Effector memory CD4-positive, alpha-beta T cell (primary cell): ENCODE data around the gene CPVL.

ENCODE experiments used
- DNase-seq, 3 donors: peaks; one replicate each; pipeline ENCODE4 v3.0.0-alpha.2; 2020
- H3K27ac ChIP-seq: 2 replicates; pipeline ENCODE4 v1.7.0; 2013; ENCODE audit warnings: mild to moderate bottlenecking, low read length, moderate library complexity; ENCODE audit not compliant: insufficient read depth, poor library complexity, severe bottlenecking
- H3K27me3 ChIP-seq: replicated peaks from 2 replicates; pipeline ENCODE4 v1.7.0; 2013; ENCODE audit warnings: mild to moderate bottlenecking, low read length; ENCODE audit not compliant: insufficient read depth, control insufficient read depth, poor library complexity, severe bottlenecking
- H3K36me3 ChIP-seq: 2 replicates; pipeline ENCODE4 v1.7.0; 2013; ENCODE audit warnings: mild to moderate bottlenecking, low read length, moderate library complexity; ENCODE audit not compliant: control insufficient read depth, insufficient read depth
- H3K4me1 ChIP-seq: 2 replicates; pipeline ENCODE4 v1.7.0; 2013; ENCODE audit warnings: low read length, mild to moderate bottlenecking; ENCODE audit not compliant: control insufficient read depth, insufficient read depth, poor library complexity, severe bottlenecking
- H3K4me3 ChIP-seq: 2 replicates; pipeline ENCODE4 v1.7.0; 2013; ENCODE audit warnings: low read length, low read depth, mild to moderate bottlenecking; ENCODE audit not compliant: insufficient read depth, poor library complexity, severe bottlenecking
- H3K9me3 ChIP-seq: 2 replicates; pipeline ENCODE4 v1.7.0; 2013; ENCODE audit warnings: mild to moderate bottlenecking, low read length, moderate library complexity; ENCODE audit not compliant: control insufficient read depth

CPVL gene

GRCh38 chr7:29140873-29141468 is 5.4 kb downstream of the CPVL start:
- Histone ChIP-seq H3K27me3 (no peaks in the 10 kb centered on the region), H3K4me3 (no peak overlapping the region), H3K4me1 (no peaks in the 10 kb centered on the region), H3K9me3 (no peaks in the 10 kb centered on the region), H3K27ac (no peak overlapping the region), H3K36me3 (no peaks in the 10 kb centered on the region)
- DNase-seq: no peak

- H3K9me3 ChIP-seq: no peaks in the 10 kb centered on the region
- H3K4me3 ChIP-seq: no peak overlapping the region
- no peak for DNase-seq
- H3K27me3 ChIP-seq: no peaks in the 10 kb centered on the region
- no peaks in the 10 kb centered on the region for H3K4me1 ChIP-seq
- H3K27ac ChIP-seq: no peak overlapping the region
- no peaks in the 10 kb centered on the region for H3K36me3 ChIP-seq
Observed at GRCh38 chr7:29139796-29140195, 6.5 kb downstream of the CPVL start.

- no peaks in the 10 kb centered on the region for H3K27me3 ChIP-seq
Observed at GRCh38 chr7:29139191-29139590, 7.1 kb downstream of the CPVL start.

GRCh38 chr7:29138588-29138987 is 7.7 kb downstream of the CPVL start:
- no peaks in the 10 kb centered on the region for H3K36me3 ChIP-seq
- no peak overlapping the region for H3K27ac ChIP-seq
- no peaks in the 10 kb centered on the region for H3K27me3 ChIP-seq
- H3K4me1 ChIP-seq: no peaks in the 10 kb centered on the region
- H3K9me3 ChIP-seq: no peaks in the 10 kb centered on the region
- no peak overlapping the region for H3K4me3 ChIP-seq
- DNase-seq: no peak

More at GRCh38 chr7:29139191-29139590, 7.1 kb downstream of the CPVL start:
- Histone ChIP-seq H3K27ac (no peak overlapping the region), H3K4me3 (no peak overlapping the region), H3K36me3 (no peaks in the 10 kb centered on the region), H3K4me1 (no peaks in the 10 kb centered on the region), H3K9me3 (no peaks in the 10 kb centered on the region)
- DNase-seq: no peak

GRCh38 chr7:29135846-29136245 is 10.5 kb downstream of the CPVL start:
- no peak for DNase-seq
- H3K36me3 ChIP-seq: no peaks in the 10 kb centered on the region
- H3K4me1 ChIP-seq: no peaks in the 10 kb centered on the region
- no peaks in the 10 kb centered on the region for H3K9me3 ChIP-seq
- no peaks in the 10 kb centered on the region for H3K27me3 ChIP-seq
- no peak overlapping the region for H3K4me3 ChIP-seq
- no peak overlapping the region for H3K27ac ChIP-seq

GRCh38 chr7:29132980-29133379 is 13.4 kb downstream of the CPVL start:
- H3K36me3 ChIP-seq: no peaks in the 10 kb centered on the region
- no peaks in the 10 kb centered on the region for H3K9me3 ChIP-seq
- no peak for DNase-seq
- H3K27ac ChIP-seq: no peak overlapping the region
- H3K4me3 ChIP-seq: no peak overlapping the region
- H3K4me1 ChIP-seq: no peaks in the 10 kb centered on the region
- no peaks in the 10 kb centered on the region for H3K27me3 ChIP-seq

- no peak overlapping the region for H3K4me3 ChIP-seq
- H3K9me3 ChIP-seq: no peaks in the 10 kb centered on the region
- no peaks in the 10 kb centered on the region for H3K27me3 ChIP-seq
- H3K4me1 ChIP-seq: no peaks in the 10 kb centered on the region
- no peaks in the 10 kb centered on the region for H3K36me3 ChIP-seq
- no peak for DNase-seq
- no peak overlapping the region for H3K27ac ChIP-seq
Observed at GRCh38 chr7:29131678-29132077, 14.7 kb downstream of the CPVL start.

- H3K27me3 ChIP-seq: no peaks in the 10 kb centered on the region
- DNase-seq: no peak
Observed at GRCh38 chr7:29130096-29130495, 16.2 kb downstream of the CPVL start.

GRCh38 chr7:29127527-29127926 is 18.8 kb downstream of the CPVL start:
- Histone ChIP-seq H3K4me3 (no peak overlapping the region), H3K4me1 (no peaks in the 10 kb centered on the region), H3K9me3 (no peaks in the 10 kb centered on the region), H3K27me3 (no peaks in the 10 kb centered on the region), H3K36me3 (no peaks in the 10 kb centered on the region), H3K27ac (no peak overlapping the region)
- DNase-seq: no peak

More at GRCh38 chr7:29130096-29130495, 16.2 kb downstream of the CPVL start:
- no peaks in the 10 kb centered on the region for H3K36me3 ChIP-seq
- no peaks in the 10 kb centered on the region for H3K9me3 ChIP-seq
- H3K4me3 ChIP-seq: no peak overlapping the region
- no peak overlapping the region for H3K27ac ChIP-seq
- no peaks in the 10 kb centered on the region for H3K4me1 ChIP-seq

GRCh38 chr7:29126804-29127203 is 19.5 kb downstream of the CPVL start:
- Histone ChIP-seq H3K27me3 (no peaks in the 10 kb centered on the region), H3K4me3 (no peak overlapping the region), H3K9me3 (no peaks in the 10 kb centered on the region), H3K27ac (no peak overlapping the region), H3K4me1 (no peaks in the 10 kb centered on the region), H3K36me3 (no peaks in the 10 kb centered on the region)
- no peak for DNase-seq
